DND-41 (cell line): ENCODE data around the gene AJM1.

Experiments
- CTCF ChIP-seq: IDR thresholded peaks from 2 replicates; pipeline ENCODE4 v1.5.1; 2012; ENCODE audit warnings: borderline replicate concordance, low read length, moderate library complexity, mild to moderate bottlenecking; ENCODE audit not compliant: poor library complexity, severe bottlenecking; ENCODE audit errors: extremely low read depth
- EZH2 ChIP-seq: IDR thresholded peaks from 3 replicates; pipeline ENCODE4 v1.6.1; 2012; ENCODE audit warnings: borderline replicate concordance, low read depth, mild to moderate bottlenecking, moderate library complexity, low read length, inconsistent platforms; ENCODE audit not compliant: severe bottlenecking

GRCh38 chr9:136851941-136852663 lies 9.8 kb downstream of the AJM1 start, which contains the start of gene MAMDC4:
- TF ChIP-seq CTCF = no peak
- TF ChIP-seq EZH2 = no peak
